Central memory CD4-positive, alpha-beta T cell (primary cell): ENCODE measurements around the gene RABL3.

Experiments
- DNase-seq: peaks from one replicate; pipeline ENCODE4 v3.0.0; 2022

The RABL3 gene

GRCh38 chr3:120743556-120744195, 1.4 kb upstream of the RABL3 start:
- no peak for DNase-seq

GRCh38 chr3:120742849-120743365, 591 bp upstream of the RABL3 start:
- no peak for DNase-seq

GRCh38 chr3:120741837-120742197, 499 bp downstream of the RABL3 start:
- DNase-seq, result no peak

GRCh38 chr3:120741320-120741719, 996 bp downstream of the RABL3 start:
- DNase-seq, result no peak

- DNase-seq, result peak; percentile 6
Measured at GRCh38 chr3:120738006-120738405, 4.3 kb downstream of the RABL3 start.

GRCh38 chr3:120730576-120731542, 11.5 kb downstream of the RABL3 start:
- no peak for DNase-seq

GRCh38 chr3:120726791-120727190, 15.5 kb downstream of the RABL3 start:
- no peak for DNase-seq

GRCh38 chr3:120719167-120719834, 23.0 kb downstream of the RABL3 start:
- peak; percentile 84 for DNase-seq

GRCh38 chr3:120713262-120713661, 29.1 kb downstream of the RABL3 start:
- DNase-seq, result no peak

GRCh38 chr3:120710369-120710768, 31.9 kb downstream of the RABL3 start:
- no peak for DNase-seq

GRCh38 chr3:120708408-120708807, 33.9 kb downstream of the RABL3 start:
- no peak for DNase-seq

- no peak for DNase-seq
Measured at GRCh38 chr3:120706950-120707349, 35.4 kb downstream of the RABL3 start.

- DNase-seq, result no peak
Measured at GRCh38 chr3:120705884-120706582, 36.3 kb downstream of the RABL3 start.

GRCh38 chr3:120699333-120699732, 43.0 kb downstream of the RABL3 start:
- no peak for DNase-seq

- DNase-seq, result no peak
Measured at GRCh38 chr3:120693439-120694171, 48.7 kb downstream of the RABL3 start.

- no peak for DNase-seq
Measured at GRCh38 chr3:120689395-120689794, 52.9 kb downstream of the RABL3 start.

- DNase-seq, result no peak
Measured at GRCh38 chr3:120688121-120688520, 54.2 kb downstream of the RABL3 start.

GRCh38 chr3:120685411-120685810, 56.9 kb downstream of the RABL3 start:
- DNase-seq, result no peak

- DNase-seq, result no peak
Measured at GRCh38 chr3:120684896-120685295, 57.4 kb downstream of the RABL3 start.

- DNase-seq, result no peak
Measured at GRCh38 chr3:120683671-120684301, 58.5 kb downstream of the RABL3 start.

- DNase-seq, result no peak
Measured at GRCh38 chr3:120683213-120683612, 59.1 kb downstream of the RABL3 start.
